ENCODE results near the gene VSIG10L2.
"Not testable (repeated sequence)": the region's sequence is repeated elsewhere in the genome, so short reads cannot be mapped to it uniquely, and the experiment has no call there.

VSIG10L2 gene

DNA sequence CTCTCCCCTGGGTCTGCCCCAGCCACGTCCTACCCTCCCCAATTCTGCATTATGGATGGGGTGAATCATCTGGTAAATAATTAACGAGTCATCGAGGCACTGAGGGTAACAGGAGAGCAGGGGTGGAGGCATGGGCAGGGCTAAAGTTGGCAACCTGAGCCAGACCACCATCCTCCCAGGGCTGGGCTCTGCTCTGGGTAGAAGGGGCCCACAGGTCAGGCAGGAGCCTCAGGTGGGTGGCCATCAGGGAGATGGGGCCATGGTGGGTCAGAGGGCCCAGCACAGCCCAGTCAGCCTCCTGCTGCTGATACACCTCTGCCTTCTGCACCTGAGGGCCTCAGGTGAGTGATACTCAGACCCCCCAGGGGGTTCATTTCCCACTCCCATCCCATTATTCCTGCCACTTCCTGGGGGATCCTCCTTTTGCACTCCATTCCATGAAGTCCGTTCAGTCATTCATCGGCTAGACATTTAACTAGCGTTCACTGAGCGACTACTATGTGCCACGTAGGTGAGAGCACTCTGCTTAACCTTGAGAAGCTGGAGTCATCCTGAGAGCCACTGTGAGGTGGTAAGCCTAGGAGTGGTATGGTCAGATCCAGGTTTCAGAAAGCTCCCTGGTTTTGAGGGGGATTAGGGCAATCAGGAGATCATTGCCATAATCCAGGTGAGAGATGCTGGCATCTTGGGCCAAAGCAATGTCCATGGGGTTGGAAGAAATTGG is at the start of gene VSIG10L2:
Gene VSIG10L2 (plus strand): TSS at position 248 of the 724 bp plus-strand sequence. CDS start 12 bp downstream, at position 260.
- no peak for DNase-seq (ENCODE audit: low read depth)

DNA sequence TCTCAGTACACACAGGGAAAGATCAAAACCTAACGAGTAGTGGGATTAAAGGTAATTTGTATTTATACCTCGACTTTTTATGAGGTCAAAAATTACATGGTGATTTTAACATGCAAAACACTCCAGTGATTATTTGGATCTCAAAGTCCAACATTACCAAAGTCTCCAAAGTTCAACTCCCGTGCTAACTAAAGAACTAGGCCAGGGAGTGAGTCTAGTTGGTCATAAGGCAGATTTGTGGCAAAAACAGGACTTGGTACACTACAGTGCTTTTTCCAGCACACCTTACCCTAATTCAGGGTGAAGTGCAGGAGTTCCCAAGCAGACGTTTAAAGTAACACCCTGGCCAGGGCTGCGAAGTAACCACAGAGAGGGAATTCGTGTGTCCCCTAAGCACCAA is 44.0 kb upstream of the VSIG10L2 start:
- DNase-seq (ENCODE audit: low read depth): no peak

GRCh38 chr11:125902277-125902926 is 43.4 kb upstream of the VSIG10L2 start:
- DNase-seq (ENCODE audit: low read depth): no peak

GRCh38 chr11:125902927-125903710 is 42.7 kb upstream of the VSIG10L2 start, which contains the start of gene PUS3:
Gene PUS3 (minus strand): TSS chr11:125903206. CDS start chr11:125896284, 6,922 bp downstream.
- DNase-seq (ENCODE audit: low read depth): peak; percentile 35

DNA sequence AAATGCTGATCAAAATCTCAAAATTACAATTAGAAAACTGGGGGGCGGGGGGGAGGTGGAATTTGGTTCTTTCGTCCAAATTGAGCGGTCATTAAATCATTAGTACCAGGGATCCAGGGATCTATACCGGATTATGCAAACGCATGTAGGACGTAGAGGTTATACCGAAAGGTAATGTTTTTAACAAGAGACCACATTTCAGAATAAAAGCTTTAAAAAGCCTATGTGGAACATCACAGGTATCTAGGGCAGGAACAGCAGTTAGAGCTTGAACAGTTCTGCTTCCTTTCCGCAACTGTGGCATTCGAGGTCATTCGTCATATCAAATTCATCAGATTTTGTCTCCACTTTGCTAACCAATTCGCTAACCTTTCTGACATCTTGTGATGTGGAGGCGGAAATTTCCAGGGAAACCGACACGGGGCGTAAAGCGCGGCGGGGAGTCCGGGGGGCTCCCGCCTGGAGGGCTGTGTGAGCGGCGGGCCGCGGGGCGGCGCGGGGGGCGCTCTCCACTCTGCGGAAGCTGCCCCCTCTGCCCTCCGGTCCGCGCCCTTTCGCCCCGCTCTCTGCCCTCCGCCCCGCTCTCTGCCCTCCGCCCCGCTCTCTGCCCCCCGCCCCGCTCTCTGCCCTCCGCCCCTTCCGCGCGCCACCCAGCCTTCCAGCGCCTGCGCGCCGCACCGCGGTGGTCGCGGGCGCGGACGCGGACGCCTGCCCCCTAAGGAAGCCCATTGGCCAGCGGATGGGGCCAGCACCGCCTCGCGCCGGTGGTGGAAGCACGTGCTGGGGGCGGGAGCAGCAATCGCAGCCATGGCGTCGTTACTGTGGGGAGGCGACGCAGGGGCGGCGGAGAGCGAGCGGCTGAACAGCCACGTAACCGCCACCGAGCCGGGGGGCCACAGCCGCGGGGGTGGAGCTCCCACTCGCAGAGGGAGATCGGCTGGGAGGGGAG is 41.9 kb upstream of the VSIG10L2 start, which contains the start of gene DDX25:
Gene DDX25 (plus strand): TSS at position 798 of the 949 bp plus-strand sequence. CDS start 10 bp downstream, at position 808.
- no peak for DNase-seq (ENCODE audit: low read depth)

- no peak for DNase-seq (ENCODE audit: low read depth)
Measured at GRCh38 chr11:125904678-125905077, 41.2 kb upstream of the VSIG10L2 start.

- no peak for DNase-seq (ENCODE audit: low read depth)
Measured at GRCh38 chr11:125910226-125910849, 35.5 kb upstream of the VSIG10L2 start.

GRCh38 chr11:125914601-125915000 is 31.2 kb upstream of the VSIG10L2 start:
- not testable (repeated sequence) for DNase-seq (ENCODE audit: low read depth)

- no peak for DNase-seq (ENCODE audit: low read depth)
Measured at GRCh38 chr11:125916683-125917347, 29.0 kb upstream of the VSIG10L2 start.

- no peak for DNase-seq (ENCODE audit: low read depth)
Measured at GRCh38 chr11:125918140-125918840, 27.6 kb upstream of the VSIG10L2 start.

DNA sequence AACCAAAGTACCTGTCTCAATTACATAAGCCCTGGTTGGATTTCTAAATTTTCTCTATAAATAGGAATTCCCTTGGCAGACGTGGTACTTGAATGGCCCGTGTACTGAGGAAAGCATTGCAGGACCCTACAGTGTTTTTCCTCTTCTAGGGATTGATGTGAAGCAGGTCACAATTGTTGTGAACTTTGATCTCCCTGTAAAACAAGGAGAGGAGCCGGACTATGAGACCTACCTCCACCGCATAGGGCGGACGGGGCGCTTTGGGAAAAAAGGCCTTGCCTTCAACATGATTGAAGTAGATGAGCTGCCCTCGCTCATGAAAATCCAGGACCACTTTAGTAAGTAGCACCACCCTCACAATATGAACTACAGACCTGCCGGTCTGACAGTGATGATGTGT is 24.8 kb upstream of the VSIG10L2 start:
- DNase-seq (ENCODE audit: low read depth): no peak

GRCh38 chr11:125922156-125922555 is 23.7 kb upstream of the VSIG10L2 start:
- no peak for DNase-seq (ENCODE audit: low read depth)

DNA sequence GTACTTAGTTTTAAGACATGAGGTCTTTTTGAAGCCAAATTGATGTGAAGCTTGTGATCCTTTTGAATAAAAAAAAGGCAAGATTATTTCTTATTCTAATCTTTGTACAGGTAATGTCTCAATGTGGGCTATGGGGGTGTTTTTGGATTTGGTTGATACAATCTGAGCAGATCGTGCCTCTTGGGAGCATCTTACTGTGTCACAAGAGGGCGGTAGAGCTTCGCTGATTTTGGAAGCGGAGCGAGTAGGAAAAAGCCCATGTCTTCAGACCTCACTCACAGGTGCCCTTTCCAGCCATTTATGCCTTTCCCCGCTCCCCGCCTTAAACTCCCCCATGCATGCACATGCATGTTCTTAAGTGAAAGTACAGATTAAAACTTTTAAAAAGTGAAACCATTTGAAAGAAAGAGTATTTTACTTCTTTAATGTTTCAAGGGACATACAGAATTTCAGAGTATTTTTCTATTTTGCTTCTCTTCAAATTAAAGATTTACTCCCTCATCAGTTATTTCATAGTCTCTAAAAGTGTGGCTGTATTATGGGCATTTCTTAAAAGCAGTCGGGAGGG is 22.7 kb upstream of the VSIG10L2 start:
- peak; percentile 26 for DNase-seq (ENCODE audit: low read depth)

- no peak for DNase-seq (ENCODE audit: low read depth)
Measured at GRCh38 chr11:125923633-125924032, 22.2 kb upstream of the VSIG10L2 start.

DNA sequence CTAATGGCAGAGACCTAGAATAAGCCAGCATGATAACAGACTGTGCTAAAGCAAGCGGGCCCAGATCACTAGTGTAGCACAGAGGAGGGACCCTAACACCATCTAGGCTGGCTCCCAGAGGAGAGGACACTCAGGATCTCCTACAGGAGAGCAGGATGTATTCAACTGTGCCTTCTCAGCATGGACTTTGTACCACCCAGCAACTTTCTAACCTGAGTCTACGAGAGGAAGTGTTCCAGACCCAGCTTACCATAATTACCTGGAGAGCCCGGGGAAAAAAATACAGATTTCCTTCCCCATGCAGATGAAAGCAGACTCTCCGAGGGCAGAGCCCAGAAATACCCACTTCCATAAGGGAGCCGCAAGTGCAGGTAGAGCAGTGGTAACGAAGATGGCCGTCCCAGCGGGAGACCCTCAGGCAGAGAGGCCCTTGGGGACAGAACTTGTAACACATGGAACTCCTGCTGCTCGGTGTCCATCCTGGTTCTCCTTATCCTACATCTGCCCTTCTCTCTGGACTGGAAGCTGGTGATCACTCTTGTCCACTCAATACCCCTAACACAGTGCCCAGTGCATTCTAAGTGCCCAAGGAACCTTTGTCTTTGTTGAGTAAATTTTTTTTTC is 21.3 kb upstream of the VSIG10L2 start:
- DNase-seq (ENCODE audit: low read depth): no peak

DNA sequence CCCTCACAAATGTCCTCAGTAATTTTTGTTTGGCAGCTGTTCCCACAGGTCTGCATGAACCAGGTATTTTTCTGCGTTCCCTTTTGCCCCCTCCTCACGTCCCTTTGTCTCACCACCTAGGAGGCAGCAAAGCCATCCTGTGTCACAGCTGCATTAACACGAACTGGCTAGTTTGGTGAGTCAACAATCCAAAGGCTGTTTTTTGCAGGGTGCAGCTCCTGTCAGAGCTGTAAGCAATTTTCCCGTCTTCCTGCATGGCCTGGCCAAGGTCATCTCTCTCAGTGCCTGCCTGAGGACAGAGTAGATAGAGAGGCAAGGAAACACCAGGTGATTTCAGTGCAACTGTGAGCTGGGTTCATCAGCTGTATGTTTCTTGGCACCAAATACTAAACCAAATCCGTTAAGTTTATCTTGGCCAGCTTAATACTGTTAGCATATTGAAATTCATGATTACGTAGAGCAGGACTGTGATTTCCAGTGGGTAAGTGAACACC is 20.6 kb upstream of the VSIG10L2 start:
- no peak for DNase-seq (ENCODE audit: low read depth)

- no peak for DNase-seq (ENCODE audit: low read depth)
Measured at GRCh38 chr11:125925804-125926203, 20.0 kb upstream of the VSIG10L2 start.

DNA sequence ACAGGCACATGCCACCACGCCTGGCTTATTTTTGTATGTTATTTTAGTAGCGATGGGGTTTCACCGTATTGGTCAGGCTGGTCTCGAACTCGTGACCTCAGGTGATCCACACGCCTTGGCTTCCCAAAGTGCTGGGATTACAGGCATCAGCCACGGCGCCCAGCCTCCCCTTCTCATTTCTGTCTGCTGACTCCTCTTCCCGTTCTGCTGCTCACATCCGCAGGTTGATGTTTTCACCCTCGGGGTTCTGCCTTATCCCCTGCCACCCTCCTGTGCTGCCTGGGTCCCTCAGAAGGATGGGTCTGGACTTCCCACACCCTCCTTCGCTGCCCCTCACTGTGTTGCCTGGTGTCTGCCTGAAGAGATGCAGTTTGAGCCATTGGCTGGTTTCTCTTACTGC is 19.2 kb upstream of the VSIG10L2 start:
- no peak for DNase-seq (ENCODE audit: low read depth)

Data from HS-5 (cell line).